Cardiac muscle cell (in vitro differentiated cells and primary cell): ENCODE measurements around the gene NDUFAF8. TPM values are rescaled to one million over a fixed set of nuclear protein-coding genes. Genes with fewer than 3 reads are reported as not detected.

Experiments
- DNase-seq, 2 donors: peaks; one replicate each; pipeline versions ENCODE4 v3.0.0 to v3.0.0-alpha.2; 2010 to 2017; ENCODE audit warnings: low read depth in 1 of 2, low spot score in 1 of 2
- H3K27ac ChIP-seq: fragments of 200-600 bp; sonication (generic); 2 replicates; pipeline ENCODE4 v1.5.1; 2016
- H3K27me3 ChIP-seq: fragments of 200-600 bp; sonication (generic); 2 replicates; pipeline ENCODE4 v1.6.0; 2016; ENCODE audit warnings: control low read depth
- H3K36me3 ChIP-seq: fragments of 200-600 bp; sonication (generic); 2 replicates; pipeline ENCODE4 v1.5.1; 2016; ENCODE audit warnings: control low read depth
- H3K4me1 ChIP-seq: fragments of 200-600 bp; sonication (generic); 2 replicates; pipeline ENCODE4 v1.8.1; 2017; ENCODE audit warnings: low read depth, mild to moderate bottlenecking, mixed run types
- H3K4me3 ChIP-seq: fragments of 200-600 bp; sonication (generic); 2 replicates; pipeline ENCODE4 v1.5.1; 2016; ENCODE audit warnings: mild to moderate bottlenecking
- H3K9me3 ChIP-seq: fragments of 200-600 bp; sonication (generic); 2 replicates; pipeline ENCODE4 v1.5.1; 2017; ENCODE audit warnings: low read depth, mild to moderate bottlenecking, control low read depth
- polyA plus RNA-seq: library from polyadenylated mRNA; unstranded; fragments of >200 nt; fragmentation: Nextera tagmentation; extraction: Ambion mirVana; gene quantifications from 2 replicates; pipeline ENCODE4 v1.2.1, GENCODE V29; 2016
- total RNA-seq: library from RNA; depleted of rRNA; stranded (reverse); fragments of >200 nt; gene quantifications from 2 replicates; pipeline ENCODE4 v1.2.3, GENCODE V29; 2016
- TF ChIP-seq, protein P1 (sequence below): IDR thresholded peaks from 2 replicates; pipeline ENCODE4 v1.5.1; 2012; ENCODE audit warnings: low read depth, mild to moderate bottlenecking, low read length

The NDUFAF8 gene
- total and polyA plus RNA-seq, 2 experiments from 2014 or later: 52.3 to 142 TPM

DNA sequence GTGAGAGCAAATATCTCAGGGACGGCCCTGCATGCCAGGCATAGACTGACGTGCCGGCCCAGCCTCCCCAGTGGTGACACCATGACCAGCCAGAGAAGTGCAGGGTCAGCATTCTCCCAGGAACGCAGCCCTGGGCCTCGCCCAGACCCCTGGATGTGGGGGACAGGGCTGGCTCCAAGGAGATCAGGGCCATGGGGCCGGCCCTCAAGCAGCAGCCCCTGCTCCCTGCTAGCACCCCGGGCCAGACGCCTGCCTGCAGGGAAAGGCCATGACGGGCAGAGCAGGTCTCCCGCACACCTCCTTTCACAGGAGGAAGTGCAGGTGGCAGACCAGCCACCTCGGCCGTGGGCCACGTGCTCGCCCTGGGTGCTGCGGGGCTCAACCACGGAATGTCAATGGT, 9.5 kb downstream of the NDUFAF8 start:
- DNase-seq: no peak
- Histone ChIP-seq H3K4me3 (no peak overlapping the region), H3K36me3 (no peaks in the 10 kb centered on the region), H3K9me3 (no peaks in the 10 kb centered on the region), H3K27ac (no peak overlapping the region), H3K4me1 (peaks cover 17% of the 10 kb centered on the region), H3K27me3 (no peaks in the 10 kb centered on the region)
- TF ChIP-seq, protein P1, sequence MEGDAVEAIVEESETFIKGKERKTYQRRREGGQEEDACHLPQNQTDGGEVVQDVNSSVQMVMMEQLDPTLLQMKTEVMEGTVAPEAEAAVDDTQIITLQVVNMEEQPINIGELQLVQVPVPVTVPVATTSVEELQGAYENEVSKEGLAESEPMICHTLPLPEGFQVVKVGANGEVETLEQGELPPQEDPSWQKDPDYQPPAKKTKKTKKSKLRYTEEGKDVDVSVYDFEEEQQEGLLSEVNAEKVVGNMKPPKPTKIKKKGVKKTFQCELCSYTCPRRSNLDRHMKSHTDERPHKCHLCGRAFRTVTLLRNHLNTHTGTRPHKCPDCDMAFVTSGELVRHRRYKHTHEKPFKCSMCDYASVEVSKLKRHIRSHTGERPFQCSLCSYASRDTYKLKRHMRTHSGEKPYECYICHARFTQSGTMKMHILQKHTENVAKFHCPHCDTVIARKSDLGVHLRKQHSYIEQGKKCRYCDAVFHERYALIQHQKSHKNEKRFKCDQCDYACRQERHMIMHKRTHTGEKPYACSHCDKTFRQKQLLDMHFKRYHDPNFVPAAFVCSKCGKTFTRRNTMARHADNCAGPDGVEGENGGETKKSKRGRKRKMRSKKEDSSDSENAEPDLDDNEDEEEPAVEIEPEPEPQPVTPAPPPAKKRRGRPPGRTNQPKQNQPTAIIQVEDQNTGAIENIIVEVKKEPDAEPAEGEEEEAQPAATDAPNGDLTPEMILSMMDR: no peak

GRCh38 chr17:81249223-81250040, 10.3 kb downstream of the NDUFAF8 start:
- TF ChIP-seq, protein P1: no peak
- Histone ChIP-seq H3K4me1 (peaks cover 17% of the 10 kb centered on the region), H3K27me3 (no peaks in the 10 kb centered on the region), H3K4me3 (no peak overlapping the region), H3K9me3 (no peaks in the 10 kb centered on the region), H3K27ac (no peak overlapping the region), H3K36me3 (no peaks in the 10 kb centered on the region)
- DNase-seq: peak in 1 of 2 donors; percentile 14

DNA sequence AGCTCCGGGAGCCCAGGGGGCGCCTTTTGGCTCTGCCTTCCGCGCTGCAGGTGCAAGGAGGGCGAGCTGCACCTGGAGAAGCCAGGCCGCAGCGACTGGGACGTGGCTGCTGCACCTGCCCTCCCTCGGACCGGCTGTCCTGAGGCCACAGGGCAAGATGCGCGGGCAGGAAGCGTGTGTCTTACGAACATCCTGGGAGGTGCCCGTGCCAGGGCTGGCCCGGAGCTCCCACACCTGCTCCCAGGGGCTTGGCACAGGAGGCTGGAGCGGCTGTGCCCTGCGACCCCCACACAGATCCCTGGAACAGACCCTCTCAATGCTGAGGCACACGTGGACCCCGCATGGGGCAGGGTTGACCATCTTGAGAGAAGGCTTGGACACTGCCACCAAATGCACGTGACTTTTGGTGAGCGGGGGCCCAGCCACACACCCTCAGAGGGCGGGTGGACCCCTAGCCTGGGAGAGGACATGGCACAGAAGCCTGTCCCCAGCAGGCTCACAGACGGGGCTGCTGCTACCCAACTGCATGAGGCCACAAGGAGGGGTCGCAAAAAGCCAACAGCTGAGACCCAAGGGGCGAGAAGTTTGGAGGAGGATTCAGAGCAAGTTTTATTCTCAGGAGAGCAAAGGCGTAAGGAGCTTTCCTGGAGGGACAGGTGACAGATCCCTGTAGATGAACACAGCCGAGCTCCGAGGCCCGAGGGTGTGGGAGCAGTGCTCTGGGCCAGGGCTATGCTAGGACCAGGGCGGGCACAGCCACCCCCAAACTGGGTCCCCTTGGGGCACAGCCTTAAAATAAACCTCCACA, 11.4 kb downstream of the NDUFAF8 start:
- Histone ChIP-seq H3K36me3 (no peaks in the 10 kb centered on the region), H3K27ac (peak overlapping the region; percentile 67), H3K4me1 (peaks cover 22% of the 10 kb centered on the region), H3K27me3 (no peaks in the 10 kb centered on the region), H3K4me3 (no peak overlapping the region), H3K9me3 (no peaks in the 10 kb centered on the region)
- DNase-seq: no peak
- TF ChIP-seq, protein P1: no peak

GRCh38 chr17:81251094-81251708, 12.1 kb downstream of the NDUFAF8 start:
- peak in 1 of 2 donors; percentile 17 for DNase-seq
- Histone ChIP-seq H3K36me3 (no peaks in the 10 kb centered on the region), H3K9me3 (no peaks in the 10 kb centered on the region), H3K4me1 (peaks cover 24% of the 10 kb centered on the region), H3K4me3 (no peak overlapping the region), H3K27me3 (no peaks in the 10 kb centered on the region), H3K27ac (peak overlapping the region; percentile 67)
- TF ChIP-seq, protein P1: no peak

- no peaks in the 10 kb centered on the region for H3K9me3 ChIP-seq
- no peaks in the 10 kb centered on the region for H3K36me3 ChIP-seq
- no peak overlapping the region for H3K4me3 ChIP-seq
- TF ChIP-seq, protein P1: no peak
- DNase-seq: peak in 1 of 2 donors; percentile 47
- peak overlapping the region; percentile 67 for H3K27ac ChIP-seq
- H3K27me3 ChIP-seq: no peaks in the 10 kb centered on the region
- H3K4me1 ChIP-seq: peaks cover 24% of the 10 kb centered on the region
Observed at GRCh38 chr17:81251709-81252301, 12.7 kb downstream of the NDUFAF8 start.
